Neural crest cell (in vitro differentiated cells): ENCODE data around the gene ARHGEF10L. TPM values are rescaled to one million over a fixed set of nuclear protein-coding genes. Genes with fewer than 3 reads are reported as not detected.
A peak's percentile ranks its signal among the peaks of the same experiment; 100 is the strongest.

Source experiments
- DNase-seq: peaks from one replicate; pipeline ENCODE4 v3.0.0; 2021; ENCODE audit warnings: low read depth, mixed read lengths, low spot score
- H3K27ac Mint-ChIP-seq: one replicate; pipeline ENCODE4 v1.8.0; 2021; ENCODE audit warnings: mild to moderate bottlenecking, mixed read lengths; ENCODE audit not compliant: unreplicated experiment
- H3K27me3 Mint-ChIP-seq: 2 replicates; pipeline ENCODE4 v1.8.0; 2021; ENCODE audit warnings: low read depth, mild to moderate bottlenecking, mixed read lengths
- H3K36me3 Mint-ChIP-seq: 2 replicates; pipeline ENCODE4 v1.8.0; 2021; ENCODE audit warnings: low read depth, mild to moderate bottlenecking, mixed read lengths
- H3K4me1 Mint-ChIP-seq: 2 replicates; pipeline ENCODE4 v1.8.0; 2021; ENCODE audit warnings: mixed read lengths
- H3K4me3 Mint-ChIP-seq: one replicate; pipeline ENCODE4 v1.8.0; 2021; ENCODE audit warnings: mild to moderate bottlenecking, mixed read lengths
- H3K9me3 Mint-ChIP-seq: 2 replicates; pipeline ENCODE4 v1.8.0; 2021; ENCODE audit warnings: mixed read lengths
- total RNA-seq: library from RNA; stranded (reverse); gene quantifications from 2 replicates; pipeline ENCODE4 v1.2.1, GENCODE V29; 2021
- TF ChIP-seq, protein P1 (sequence below): fragments of 200-600 bp; sonication (generic); conservative IDR thresholded peaks from 2 replicates; pipeline ENCODE4 v1.5.0; 2021; ENCODE audit warnings: antibody characterized with exemption, mild to moderate bottlenecking

Gene ARHGEF10L
- total RNA-seq, 1 donor from 2014 or later = 22.2 TPM

DNA sequence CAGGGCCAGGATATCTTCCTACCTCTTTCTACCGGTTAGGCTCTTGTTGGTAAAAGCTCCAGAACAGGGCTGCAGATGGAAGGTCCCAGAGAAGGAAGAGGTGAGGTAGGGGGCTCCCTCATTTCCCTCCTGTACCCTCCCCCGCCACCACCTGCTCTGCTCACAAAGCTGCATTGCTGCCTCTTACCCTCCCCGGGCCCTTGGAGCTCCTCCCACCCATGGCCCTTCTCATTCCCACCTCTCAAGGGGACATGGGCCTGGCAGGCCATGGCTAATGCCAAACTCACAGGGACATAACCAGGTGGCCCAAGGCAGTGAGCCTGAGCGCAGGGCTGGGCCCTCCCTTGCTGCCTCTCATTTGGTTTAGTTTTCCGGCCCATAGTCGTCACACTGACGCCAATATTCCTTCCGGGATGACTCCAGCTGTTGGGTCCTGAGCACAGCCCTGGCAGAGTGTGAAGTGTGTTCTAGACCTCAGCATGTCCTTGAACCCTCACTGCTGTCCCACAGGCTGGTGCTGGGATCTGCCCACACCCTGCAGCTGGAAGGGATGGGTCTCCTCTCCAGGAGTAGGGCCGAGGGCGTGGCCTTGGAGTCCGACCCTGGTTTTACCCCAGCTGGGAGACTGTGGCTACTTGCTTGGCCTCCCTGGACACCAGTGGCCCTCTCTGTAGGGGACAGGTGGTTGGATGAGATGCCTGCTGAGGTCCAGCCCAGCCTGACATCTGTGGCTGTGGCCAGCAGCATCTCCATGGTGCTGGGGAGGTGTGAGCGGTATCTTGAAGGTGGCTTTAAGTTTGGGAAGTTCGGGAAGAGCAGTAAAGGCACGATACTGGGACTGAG is 104.6 kb downstream of the ARHGEF10L start:
- DNase-seq = no peak
- Mint-ChIP-seq H3K9me3 (no peaks in the 10 kb centered on the region), H3K4me3 (no peak overlapping the region), H3K27ac (peak overlapping the region; percentile 27), H3K36me3 (no peaks in the 10 kb centered on the region), H3K4me1 (no peaks in the 10 kb centered on the region), H3K27me3 (no peaks in the 10 kb centered on the region)
- TF ChIP-seq, protein P1, sequence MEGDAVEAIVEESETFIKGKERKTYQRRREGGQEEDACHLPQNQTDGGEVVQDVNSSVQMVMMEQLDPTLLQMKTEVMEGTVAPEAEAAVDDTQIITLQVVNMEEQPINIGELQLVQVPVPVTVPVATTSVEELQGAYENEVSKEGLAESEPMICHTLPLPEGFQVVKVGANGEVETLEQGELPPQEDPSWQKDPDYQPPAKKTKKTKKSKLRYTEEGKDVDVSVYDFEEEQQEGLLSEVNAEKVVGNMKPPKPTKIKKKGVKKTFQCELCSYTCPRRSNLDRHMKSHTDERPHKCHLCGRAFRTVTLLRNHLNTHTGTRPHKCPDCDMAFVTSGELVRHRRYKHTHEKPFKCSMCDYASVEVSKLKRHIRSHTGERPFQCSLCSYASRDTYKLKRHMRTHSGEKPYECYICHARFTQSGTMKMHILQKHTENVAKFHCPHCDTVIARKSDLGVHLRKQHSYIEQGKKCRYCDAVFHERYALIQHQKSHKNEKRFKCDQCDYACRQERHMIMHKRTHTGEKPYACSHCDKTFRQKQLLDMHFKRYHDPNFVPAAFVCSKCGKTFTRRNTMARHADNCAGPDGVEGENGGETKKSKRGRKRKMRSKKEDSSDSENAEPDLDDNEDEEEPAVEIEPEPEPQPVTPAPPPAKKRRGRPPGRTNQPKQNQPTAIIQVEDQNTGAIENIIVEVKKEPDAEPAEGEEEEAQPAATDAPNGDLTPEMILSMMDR = no peak

DNA sequence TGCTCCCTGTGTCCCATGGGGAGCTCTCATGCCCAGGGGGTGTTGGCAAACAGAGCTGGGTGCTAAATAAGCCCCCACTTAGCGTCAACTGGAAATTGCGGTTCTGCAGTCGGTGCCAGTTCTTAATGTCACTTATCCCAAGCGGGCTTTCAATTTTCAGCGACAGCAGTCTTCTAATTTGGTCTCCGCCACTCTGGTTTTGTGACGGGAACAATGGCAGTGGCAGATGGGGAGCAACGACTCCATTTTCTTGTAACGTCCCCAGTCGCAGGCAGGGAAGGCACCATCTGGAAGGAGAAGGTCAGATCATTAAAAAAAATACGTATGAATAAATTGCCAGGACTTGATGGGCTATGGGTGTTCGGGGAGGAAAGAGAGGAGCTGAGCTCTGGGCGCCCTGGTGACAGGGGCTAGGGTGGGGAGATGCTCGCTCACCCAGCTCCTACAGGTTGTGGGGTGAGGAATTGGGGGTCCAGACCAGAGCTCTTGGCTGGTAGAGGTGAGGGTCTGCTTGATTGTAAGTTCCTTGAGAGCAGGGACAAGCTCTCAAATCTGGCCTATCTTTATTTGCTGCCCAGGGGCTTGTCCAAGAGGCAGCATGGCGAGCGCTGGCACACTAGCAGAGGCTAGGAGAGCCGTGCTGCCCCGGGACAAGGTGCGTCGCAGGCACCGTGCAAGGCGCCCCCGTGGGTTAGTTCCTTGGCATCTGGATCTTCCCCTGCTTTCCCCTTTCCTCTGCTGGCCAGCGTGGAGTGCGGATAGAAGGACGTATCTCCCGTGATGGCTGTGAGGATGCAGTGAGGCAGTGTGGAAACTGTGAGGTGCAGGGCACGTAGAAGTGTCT is 105.8 kb downstream of the ARHGEF10L start:
- Mint-ChIP-seq H3K9me3 (no peaks in the 10 kb centered on the region), H3K4me1 (no peaks in the 10 kb centered on the region), H3K4me3 (peak overlapping the region; percentile 12), H3K36me3 (no peaks in the 10 kb centered on the region), H3K27me3 (no peaks in the 10 kb centered on the region), H3K27ac (peak overlapping the region; percentile 84)
- TF ChIP-seq, protein P1 = no peak
- DNase-seq = no peak

DNA sequence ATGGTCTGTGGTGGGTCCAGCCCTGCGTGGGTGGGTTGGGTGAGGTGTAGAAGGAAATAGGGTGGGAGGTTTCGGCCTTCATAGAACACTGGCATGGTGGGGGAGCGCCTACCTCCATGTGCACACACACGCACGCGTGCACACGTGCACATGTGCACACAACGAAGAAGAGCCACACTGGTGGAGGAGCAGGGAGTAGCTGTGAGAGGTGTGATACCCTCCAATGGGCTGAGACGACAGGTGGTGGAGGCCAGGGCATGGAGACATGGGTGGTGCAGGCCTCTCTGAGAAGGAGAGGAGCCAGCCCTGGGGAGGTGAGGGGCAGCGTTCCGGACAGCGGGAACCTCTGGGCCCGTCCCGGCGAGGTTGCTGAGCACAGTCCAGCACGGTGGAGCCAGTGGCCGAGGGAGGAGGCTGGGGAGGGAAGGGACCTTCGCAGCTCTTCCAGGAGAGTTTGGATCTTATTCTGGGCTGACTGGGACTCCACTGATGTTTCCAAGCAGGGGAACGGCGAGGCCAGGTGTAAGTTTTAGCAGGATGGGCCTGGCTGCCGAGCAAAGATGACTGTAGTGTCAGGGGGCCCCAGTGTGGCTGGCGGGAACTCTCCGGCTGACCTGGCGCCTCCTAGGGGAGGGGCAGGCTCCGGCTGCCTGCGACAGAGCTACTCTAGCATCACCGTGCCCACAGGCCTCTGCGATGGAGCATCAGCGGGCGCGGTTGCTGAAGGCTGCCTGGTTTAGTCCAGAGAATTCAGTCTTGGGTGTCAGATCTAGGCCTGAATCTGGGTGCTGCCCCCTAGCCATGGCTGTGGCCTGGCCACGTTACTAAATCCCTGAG is 107.2 kb downstream of the ARHGEF10L start:
- Mint-ChIP-seq H3K27ac (peak overlapping the region; percentile 76), H3K27me3 (no peaks in the 10 kb centered on the region), H3K4me1 (no peaks in the 10 kb centered on the region), H3K9me3 (no peaks in the 10 kb centered on the region), H3K4me3 (no peak overlapping the region), H3K36me3 (no peaks in the 10 kb centered on the region)
- DNase-seq = no peak
- TF ChIP-seq, protein P1 = no peak

DNA sequence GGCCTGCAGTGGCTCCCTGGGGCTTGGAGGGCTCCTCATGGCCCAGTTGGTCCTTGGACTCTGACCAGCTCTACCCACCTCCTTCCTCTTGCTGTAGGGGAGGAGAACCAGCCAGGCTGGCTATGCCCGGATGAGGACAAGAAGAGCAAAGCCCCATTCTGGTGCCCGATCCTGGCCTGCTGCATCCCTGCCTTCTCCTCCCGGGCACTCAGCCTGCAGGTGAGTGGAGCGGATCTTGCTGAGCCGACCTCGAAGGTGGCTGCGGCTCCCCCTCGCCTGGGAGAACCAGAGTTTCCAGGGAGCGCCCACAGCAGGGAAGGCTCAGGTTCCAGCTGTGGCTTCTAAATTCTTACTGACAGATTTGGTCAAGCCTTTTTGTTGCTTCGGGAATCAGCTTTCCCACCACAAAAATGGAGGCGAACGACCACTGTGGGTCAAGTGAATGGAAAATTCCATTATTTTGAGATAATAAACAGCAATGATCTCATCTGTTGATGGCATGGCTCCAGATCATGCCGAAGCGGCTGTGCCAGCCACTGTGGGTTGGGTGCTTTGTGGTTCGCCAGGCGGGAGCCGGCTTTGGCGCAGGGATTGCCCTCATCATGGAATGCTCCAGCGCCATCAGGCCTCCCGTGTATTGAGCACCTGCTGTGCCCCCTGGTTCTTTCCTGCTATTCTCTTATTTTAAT is 109.1 kb downstream of the ARHGEF10L start:
- no peaks in the 10 kb centered on the region for H3K27me3 Mint-ChIP-seq
- TF ChIP-seq, protein P1 = no peak
- peaks cover 4% of the 10 kb centered on the region for H3K4me1 Mint-ChIP-seq
- no peak for DNase-seq
- H3K27ac Mint-ChIP-seq = no peak overlapping the region
- no peak overlapping the region for H3K4me3 Mint-ChIP-seq
- H3K9me3 Mint-ChIP-seq = no peaks in the 10 kb centered on the region
- H3K36me3 Mint-ChIP-seq = no peaks in the 10 kb centered on the region
